ENCODE data around the gene SLC35E4. TPM values are rescaled to one million over a fixed set of nuclear protein-coding genes. Genes with fewer than 3 reads are reported as not detected.

SLC35E4 gene
- total and polyA plus RNA-seq, 4 donors: 0.14 to 1.2 (median 0.30) TPM

DNA sequence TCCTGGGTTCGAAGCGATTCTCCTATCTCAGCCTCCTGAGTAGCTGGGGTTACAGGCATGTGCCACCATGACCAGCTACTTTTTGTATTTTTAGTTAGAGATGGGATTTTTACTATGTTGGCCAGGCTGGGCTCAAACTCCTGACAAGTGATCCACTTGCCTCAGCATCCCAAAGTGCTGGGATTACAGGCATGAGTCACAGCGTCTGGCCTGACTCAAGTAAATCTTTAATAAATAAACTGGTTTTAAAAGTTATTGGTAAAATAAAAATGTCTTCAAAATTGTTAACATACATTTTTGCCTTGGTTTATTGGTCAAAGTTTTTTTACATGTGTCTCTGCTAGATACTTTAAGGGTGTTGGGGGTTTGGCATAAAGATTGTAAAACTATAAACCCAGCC, 36.6 kb upstream of the SLC35E4 start:
- H3K36me3 ChIP-seq (ENCODE audit: control insufficient read depth in 4 of 4, insufficient read depth in 3 of 4, low read depth in 1 of 4, low read length in 3 of 4): no peaks in the 10 kb centered on the region
- TF ChIP-seq JUND (IDR thresholded peaks at IDR 0.05) (no peak), SP1 (IDR thresholded peaks at IDR 0.05) (no peak), HNF4G (IDR thresholded peaks at IDR 0.05) (no peak), FOXA2 (IDR thresholded peaks at IDR 0.05) (no peak), HNF4A (conservative IDR thresholded peaks at IDR 0.05) (no peak), RXRA (IDR thresholded peaks at IDR 0.05) (no peak), FOXA1 (IDR thresholded peaks at IDR 0.05) (no peak), YY1 (IDR thresholded peaks at IDR 0.05) (no peak), RAD21 (IDR thresholded peaks at IDR 0.05) (no peak), GABPA (IDR thresholded peaks at IDR 0.05 in 1 of 2, conservative IDR thresholded peaks at IDR 0.05 in 1 of 2) (no peak), NR2F2 (IDR thresholded peaks at IDR 0.05) (no peak)
- TF ChIP-seq, protein P1, sequence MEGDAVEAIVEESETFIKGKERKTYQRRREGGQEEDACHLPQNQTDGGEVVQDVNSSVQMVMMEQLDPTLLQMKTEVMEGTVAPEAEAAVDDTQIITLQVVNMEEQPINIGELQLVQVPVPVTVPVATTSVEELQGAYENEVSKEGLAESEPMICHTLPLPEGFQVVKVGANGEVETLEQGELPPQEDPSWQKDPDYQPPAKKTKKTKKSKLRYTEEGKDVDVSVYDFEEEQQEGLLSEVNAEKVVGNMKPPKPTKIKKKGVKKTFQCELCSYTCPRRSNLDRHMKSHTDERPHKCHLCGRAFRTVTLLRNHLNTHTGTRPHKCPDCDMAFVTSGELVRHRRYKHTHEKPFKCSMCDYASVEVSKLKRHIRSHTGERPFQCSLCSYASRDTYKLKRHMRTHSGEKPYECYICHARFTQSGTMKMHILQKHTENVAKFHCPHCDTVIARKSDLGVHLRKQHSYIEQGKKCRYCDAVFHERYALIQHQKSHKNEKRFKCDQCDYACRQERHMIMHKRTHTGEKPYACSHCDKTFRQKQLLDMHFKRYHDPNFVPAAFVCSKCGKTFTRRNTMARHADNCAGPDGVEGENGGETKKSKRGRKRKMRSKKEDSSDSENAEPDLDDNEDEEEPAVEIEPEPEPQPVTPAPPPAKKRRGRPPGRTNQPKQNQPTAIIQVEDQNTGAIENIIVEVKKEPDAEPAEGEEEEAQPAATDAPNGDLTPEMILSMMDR (IDR thresholded peaks at IDR 0.05; ENCODE audit: low read depth, low read length, missing input control): no peak
- TF ChIP-seq, protein P2, sequence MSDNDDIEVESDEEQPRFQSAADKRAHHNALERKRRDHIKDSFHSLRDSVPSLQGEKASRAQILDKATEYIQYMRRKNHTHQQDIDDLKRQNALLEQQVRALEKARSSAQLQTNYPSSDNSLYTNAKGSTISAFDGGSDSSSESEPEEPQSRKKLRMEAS (IDR thresholded peaks at IDR 0.05): no peak
- TF ChIP-seq, protein P3, sequence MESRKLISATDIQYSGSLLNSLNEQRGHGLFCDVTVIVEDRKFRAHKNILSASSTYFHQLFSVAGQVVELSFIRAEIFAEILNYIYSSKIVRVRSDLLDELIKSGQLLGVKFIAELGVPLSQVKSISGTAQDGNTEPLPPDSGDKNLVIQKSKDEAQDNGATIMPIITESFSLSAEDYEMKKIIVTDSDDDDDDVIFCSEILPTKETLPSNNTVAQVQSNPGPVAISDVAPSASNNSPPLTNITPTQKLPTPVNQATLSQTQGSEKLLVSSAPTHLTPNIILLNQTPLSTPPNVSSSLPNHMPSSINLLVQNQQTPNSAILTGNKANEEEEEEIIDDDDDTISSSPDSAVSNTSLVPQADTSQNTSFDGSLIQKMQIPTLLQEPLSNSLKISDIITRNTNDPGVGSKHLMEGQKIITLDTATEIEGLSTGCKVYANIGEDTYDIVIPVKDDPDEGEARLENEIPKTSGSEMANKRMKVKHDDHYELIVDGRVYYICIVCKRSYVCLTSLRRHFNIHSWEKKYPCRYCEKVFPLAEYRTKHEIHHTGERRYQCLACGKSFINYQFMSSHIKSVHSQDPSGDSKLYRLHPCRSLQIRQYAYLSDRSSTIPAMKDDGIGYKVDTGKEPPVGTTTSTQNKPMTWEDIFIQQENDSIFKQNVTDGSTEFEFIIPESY (IDR thresholded peaks at IDR 0.05): no peak
- TF ChIP-seq, protein P4, sequence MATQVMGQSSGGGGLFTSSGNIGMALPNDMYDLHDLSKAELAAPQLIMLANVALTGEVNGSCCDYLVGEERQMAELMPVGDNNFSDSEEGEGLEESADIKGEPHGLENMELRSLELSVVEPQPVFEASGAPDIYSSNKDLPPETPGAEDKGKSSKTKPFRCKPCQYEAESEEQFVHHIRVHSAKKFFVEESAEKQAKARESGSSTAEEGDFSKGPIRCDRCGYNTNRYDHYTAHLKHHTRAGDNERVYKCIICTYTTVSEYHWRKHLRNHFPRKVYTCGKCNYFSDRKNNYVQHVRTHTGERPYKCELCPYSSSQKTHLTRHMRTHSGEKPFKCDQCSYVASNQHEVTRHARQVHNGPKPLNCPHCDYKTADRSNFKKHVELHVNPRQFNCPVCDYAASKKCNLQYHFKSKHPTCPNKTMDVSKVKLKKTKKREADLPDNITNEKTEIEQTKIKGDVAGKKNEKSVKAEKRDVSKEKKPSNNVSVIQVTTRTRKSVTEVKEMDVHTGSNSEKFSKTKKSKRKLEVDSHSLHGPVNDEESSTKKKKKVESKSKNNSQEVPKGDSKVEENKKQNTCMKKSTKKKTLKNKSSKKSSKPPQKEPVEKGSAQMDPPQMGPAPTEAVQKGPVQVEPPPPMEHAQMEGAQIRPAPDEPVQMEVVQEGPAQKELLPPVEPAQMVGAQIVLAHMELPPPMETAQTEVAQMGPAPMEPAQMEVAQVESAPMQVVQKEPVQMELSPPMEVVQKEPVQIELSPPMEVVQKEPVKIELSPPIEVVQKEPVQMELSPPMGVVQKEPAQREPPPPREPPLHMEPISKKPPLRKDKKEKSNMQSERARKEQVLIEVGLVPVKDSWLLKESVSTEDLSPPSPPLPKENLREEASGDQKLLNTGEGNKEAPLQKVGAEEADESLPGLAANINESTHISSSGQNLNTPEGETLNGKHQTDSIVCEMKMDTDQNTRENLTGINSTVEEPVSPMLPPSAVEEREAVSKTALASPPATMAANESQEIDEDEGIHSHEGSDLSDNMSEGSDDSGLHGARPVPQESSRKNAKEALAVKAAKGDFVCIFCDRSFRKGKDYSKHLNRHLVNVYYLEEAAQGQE (IDR thresholded peaks at IDR 0.05): no peak
- 90% methylated on average over 3 of the region's 3 CpGs for WGBS
- H3K27me3 ChIP-seq (ENCODE audit: control insufficient read depth in 4 of 4, insufficient read depth in 4 of 4, low read length in 3 of 4): no peaks in the 10 kb centered on the region
- DNase-seq (ENCODE audit: low spot score): no peak
- no peaks in the 10 kb centered on the region for H3K4me1 ChIP-seq (ENCODE audit: control insufficient read depth in 4 of 4, insufficient read depth in 4 of 4, low read length in 3 of 4)
- no peak overlapping the region for H3K9ac ChIP-seq (ENCODE audit: low read depth in 1 of 2, low read length in 2 of 2)
- H3K4me3 ChIP-seq (ENCODE audit: low read depth in 1 of 3, low read length in 3 of 3): no peak overlapping the region
- no peak overlapping the region for H3K27ac ChIP-seq (ENCODE audit: low read depth in 1 of 2, low read length in 2 of 2)
- H3K9me3 ChIP-seq (ENCODE audit: control insufficient read depth in 4 of 4, low read length in 3 of 4): no peaks in the 10 kb centered on the region

DNA sequence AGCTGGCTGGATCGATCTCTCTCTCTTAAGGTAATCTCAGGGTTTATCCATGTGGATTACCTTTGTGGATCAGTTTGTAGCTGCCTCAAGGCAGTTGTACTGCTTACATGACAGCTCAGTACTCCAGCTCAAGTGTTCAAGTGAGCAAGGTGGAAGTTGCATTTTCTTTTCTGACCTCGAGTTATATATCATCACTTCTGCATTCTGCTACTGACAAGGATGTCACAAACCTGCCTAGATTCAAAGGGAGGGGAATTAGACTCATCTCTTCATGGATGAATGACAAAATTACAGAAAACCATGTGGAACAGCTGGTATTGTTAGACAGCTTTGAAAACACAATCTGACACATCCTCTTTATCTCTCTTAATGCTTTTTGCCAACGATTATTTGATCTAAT, 34.7 kb upstream of the SLC35E4 start:
- no peaks in the 10 kb centered on the region for H3K36me3 ChIP-seq (ENCODE audit: control insufficient read depth in 4 of 4, insufficient read depth in 3 of 4, low read depth in 1 of 4, low read length in 3 of 4)
- H3K4me1 ChIP-seq (ENCODE audit: control insufficient read depth in 4 of 4, insufficient read depth in 4 of 4, low read length in 3 of 4): peaks cover 1 to 6% (median 3%) of the 10 kb centered on the region in 4 donors
- 46% methylated on average over 3 of the region's 3 CpGs for WGBS
- H3K27me3 ChIP-seq (ENCODE audit: control insufficient read depth in 4 of 4, insufficient read depth in 4 of 4, low read length in 3 of 4): no peaks in the 10 kb centered on the region
- no peak overlapping the region for H3K4me3 ChIP-seq (ENCODE audit: low read depth in 1 of 3, low read length in 3 of 3)
- TF ChIP-seq, protein P4 (IDR thresholded peaks at IDR 0.05): no peak
- TF ChIP-seq HNF4G (IDR thresholded peaks at IDR 0.05) (no peak), GABPA (IDR thresholded peaks at IDR 0.05 in 1 of 2, conservative IDR thresholded peaks at IDR 0.05 in 1 of 2) (no peak), NR2F2 (IDR thresholded peaks at IDR 0.05) (no peak)
- TF ChIP-seq, protein P2 (IDR thresholded peaks at IDR 0.05): no peak
- no peaks in the 10 kb centered on the region for H3K9me3 ChIP-seq (ENCODE audit: control insufficient read depth in 4 of 4, low read length in 3 of 4)
- no peak overlapping the region for H3K9ac ChIP-seq (ENCODE audit: low read depth in 1 of 2, low read length in 2 of 2)
- DNase-seq (ENCODE audit: low spot score): no peak
- H3K27ac ChIP-seq (ENCODE audit: low read depth in 1 of 2, low read length in 2 of 2): no peak overlapping the region

Measured in liver (tissue), 9 donors.